Cardiac muscle cell (in vitro differentiated cells and primary cell): Measurements from ENCODE around the gene WNT7B. TPM values are rescaled to one million over a fixed set of nuclear protein-coding genes. Genes with fewer than 3 reads are reported as not detected.

ENCODE experiments used
- DNase-seq, 2 donors: peaks; one replicate each; pipeline versions ENCODE4 v3.0.0 to v3.0.0-alpha.2; 2010 to 2017; ENCODE audit warnings: low read depth in 1 of 2, low spot score in 1 of 2
- H3K27ac ChIP-seq: fragments of 200-600 bp; sonication (generic); 2 replicates; pipeline ENCODE4 v1.5.1; 2016
- H3K27me3 ChIP-seq: fragments of 200-600 bp; sonication (generic); 2 replicates; pipeline ENCODE4 v1.6.0; 2016; ENCODE audit warnings: control low read depth
- H3K36me3 ChIP-seq: fragments of 200-600 bp; sonication (generic); 2 replicates; pipeline ENCODE4 v1.5.1; 2016; ENCODE audit warnings: control low read depth
- H3K4me1 ChIP-seq: fragments of 200-600 bp; sonication (generic); 2 replicates; pipeline ENCODE4 v1.8.1; 2017; ENCODE audit warnings: low read depth, mild to moderate bottlenecking, mixed run types
- H3K4me3 ChIP-seq: fragments of 200-600 bp; sonication (generic); 2 replicates; pipeline ENCODE4 v1.5.1; 2016; ENCODE audit warnings: mild to moderate bottlenecking
- H3K9me3 ChIP-seq: fragments of 200-600 bp; sonication (generic); 2 replicates; pipeline ENCODE4 v1.5.1; 2017; ENCODE audit warnings: low read depth, mild to moderate bottlenecking, control low read depth
- polyA plus RNA-seq: library from polyadenylated mRNA; unstranded; fragments of >200 nt; fragmentation: Nextera tagmentation; extraction: Ambion mirVana; gene quantifications from 2 replicates; pipeline ENCODE4 v1.2.1, GENCODE V29; 2016
- total RNA-seq: library from RNA; depleted of rRNA; stranded (reverse); fragments of >200 nt; gene quantifications from 2 replicates; pipeline ENCODE4 v1.2.3, GENCODE V29; 2016
- TF ChIP-seq, protein P1 (sequence below): IDR thresholded peaks from 2 replicates; pipeline ENCODE4 v1.5.1; 2012; ENCODE audit warnings: low read depth, mild to moderate bottlenecking, low read length

WNT7B gene
- total and polyA plus RNA-seq, 2 experiments from 2014 or later, result not detected

DNA sequence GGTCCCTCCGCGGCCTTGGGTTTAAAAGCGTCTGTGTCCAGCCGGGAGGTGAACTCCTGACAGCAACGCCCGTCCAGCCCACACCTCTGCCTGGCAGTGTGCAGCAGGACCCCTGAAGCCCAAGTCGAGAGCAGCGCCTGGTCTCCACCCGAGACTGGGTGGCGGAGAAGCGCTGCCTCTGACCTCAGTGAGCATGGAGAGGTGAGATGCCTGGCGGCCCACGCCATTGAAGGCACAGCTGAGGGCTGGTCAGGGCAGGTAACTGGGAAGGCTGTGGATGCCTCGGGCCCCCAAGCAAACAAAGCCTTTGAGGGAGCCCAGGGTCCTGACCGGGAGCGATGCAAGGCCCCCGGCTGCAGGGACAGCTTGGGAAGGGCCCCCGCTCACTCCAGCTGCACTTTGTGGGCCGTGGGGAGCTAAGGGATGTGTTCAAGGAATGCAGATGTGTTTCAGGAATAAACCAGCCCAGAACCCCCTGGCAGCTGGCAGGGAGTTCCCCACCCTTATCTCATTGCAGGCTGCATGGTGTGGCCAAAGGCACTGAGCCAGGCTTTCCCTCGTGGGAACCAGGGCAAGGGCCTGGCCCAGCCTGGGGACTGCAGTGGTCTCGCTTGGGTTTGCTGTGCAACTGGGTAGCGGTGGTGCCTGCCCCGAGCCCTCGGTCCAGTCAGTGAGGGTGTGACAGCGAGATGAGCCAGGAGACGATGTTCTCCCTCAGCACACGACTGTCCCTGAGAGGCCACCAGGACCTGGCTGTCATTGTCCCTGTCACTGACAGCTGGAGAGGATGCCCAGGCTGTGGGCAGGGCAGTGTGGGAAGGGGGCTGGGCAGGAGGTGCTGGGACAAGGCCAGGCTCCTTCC, 92.5 kb downstream of the WNT7B start:
- Histone ChIP-seq H3K9me3 (no peaks in the 10 kb centered on the region), H3K27me3 (peaks cover 38% of the 10 kb centered on the region), H3K27ac (no peak overlapping the region), H3K4me3 (no peak overlapping the region), H3K4me1 (peaks cover 3% of the 10 kb centered on the region), H3K36me3 (no peaks in the 10 kb centered on the region)
- TF ChIP-seq, protein P1, sequence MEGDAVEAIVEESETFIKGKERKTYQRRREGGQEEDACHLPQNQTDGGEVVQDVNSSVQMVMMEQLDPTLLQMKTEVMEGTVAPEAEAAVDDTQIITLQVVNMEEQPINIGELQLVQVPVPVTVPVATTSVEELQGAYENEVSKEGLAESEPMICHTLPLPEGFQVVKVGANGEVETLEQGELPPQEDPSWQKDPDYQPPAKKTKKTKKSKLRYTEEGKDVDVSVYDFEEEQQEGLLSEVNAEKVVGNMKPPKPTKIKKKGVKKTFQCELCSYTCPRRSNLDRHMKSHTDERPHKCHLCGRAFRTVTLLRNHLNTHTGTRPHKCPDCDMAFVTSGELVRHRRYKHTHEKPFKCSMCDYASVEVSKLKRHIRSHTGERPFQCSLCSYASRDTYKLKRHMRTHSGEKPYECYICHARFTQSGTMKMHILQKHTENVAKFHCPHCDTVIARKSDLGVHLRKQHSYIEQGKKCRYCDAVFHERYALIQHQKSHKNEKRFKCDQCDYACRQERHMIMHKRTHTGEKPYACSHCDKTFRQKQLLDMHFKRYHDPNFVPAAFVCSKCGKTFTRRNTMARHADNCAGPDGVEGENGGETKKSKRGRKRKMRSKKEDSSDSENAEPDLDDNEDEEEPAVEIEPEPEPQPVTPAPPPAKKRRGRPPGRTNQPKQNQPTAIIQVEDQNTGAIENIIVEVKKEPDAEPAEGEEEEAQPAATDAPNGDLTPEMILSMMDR, result no peak
- peak in 1 of 2 donors; percentile 16 for DNase-seq

DNA sequence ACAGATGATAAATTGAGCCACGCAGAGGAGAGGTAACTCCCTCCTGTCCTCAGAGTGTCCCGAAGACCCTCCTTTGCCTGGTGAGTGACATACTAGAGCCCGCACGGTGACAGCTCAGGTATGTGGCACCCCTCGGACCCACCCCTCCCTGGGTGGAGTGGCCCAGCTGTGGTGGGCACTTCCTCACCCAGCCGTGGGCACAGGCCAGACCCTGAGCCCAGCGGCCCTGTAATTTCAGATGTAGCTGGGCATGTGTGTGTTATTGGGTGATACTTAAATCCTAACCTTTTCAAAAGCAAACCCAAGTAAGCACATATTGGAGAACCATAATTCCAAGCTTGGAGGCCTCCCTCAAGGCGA, 93.2 kb downstream of the WNT7B start:
- Histone ChIP-seq H3K4me1 (peaks cover 3% of the 10 kb centered on the region), H3K9me3 (no peaks in the 10 kb centered on the region), H3K27me3 (peaks cover 43% of the 10 kb centered on the region), H3K27ac (no peak overlapping the region), H3K4me3 (no peak overlapping the region), H3K36me3 (no peaks in the 10 kb centered on the region)
- no peak for DNase-seq
- TF ChIP-seq, protein P1, result no peak

DNA sequence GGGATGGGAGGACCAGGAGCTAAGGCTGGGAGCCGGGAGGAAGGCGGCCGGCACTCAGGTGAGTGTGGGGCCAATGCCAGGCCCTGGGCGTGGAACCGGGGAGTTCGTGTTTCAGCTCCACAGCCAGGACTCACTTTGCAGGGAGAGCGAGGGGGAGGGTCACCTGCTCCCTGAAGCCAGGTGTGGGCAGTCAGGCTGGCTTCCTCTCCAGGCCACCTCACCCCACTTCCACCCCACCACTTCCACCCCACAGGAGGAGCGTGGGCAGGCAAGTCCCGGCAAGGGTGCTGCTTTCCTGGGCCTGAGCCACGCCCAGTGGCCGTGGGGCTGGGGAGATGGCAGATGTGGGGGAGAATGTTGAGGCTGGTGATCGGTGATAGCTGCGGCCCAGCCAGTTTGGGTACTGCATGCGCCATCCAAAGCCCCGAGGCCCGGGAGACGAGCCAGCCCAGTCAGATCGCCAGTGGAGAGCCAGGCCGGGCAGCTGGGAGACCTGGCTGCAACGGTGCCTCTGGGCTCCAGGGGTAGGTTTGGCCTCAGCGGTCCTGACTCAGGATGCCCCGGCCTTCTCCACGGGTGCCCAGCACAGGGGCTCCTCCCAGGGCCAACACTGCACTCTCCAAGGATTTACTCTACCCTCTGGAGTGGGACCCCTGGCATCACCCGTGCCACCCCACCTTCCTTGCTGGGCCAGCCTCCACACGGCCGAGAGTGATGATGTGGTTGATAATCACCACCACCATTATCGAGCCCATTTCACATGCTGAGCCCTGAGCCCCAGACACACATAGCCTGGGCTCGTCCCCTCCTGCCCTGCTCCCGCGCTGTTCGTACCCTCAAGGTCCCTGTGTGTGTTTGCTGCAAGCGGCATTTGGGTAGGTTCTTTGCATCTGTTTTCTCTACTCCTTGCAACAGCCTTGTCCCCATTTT, 93.8 kb downstream of the WNT7B start:
- TF ChIP-seq, protein P1, result no peak
- H3K27ac ChIP-seq, result no peak overlapping the region
- no peaks in the 10 kb centered on the region for H3K9me3 ChIP-seq
- peaks cover 49% of the 10 kb centered on the region for H3K27me3 ChIP-seq
- no peak for DNase-seq
- H3K4me3 ChIP-seq, result no peak overlapping the region
- peaks cover 3% of the 10 kb centered on the region for H3K4me1 ChIP-seq
- no peaks in the 10 kb centered on the region for H3K36me3 ChIP-seq

DNA sequence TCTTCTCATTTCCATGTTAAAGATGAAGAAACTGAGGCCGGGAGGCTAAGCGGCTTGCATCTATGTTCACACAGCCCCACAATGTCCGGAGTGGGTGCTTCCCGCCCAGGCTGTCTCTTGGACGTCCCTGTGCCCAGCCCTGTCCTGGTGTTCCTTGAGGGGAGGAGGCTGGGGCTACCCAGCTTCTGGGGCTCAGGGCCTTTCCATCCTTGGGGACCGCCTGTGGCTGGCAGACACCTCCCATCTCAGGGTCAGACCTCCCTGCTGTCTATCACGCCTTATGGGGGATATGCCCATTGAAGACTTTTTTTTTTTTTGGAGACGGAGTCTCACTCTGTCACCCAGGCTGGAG, 95.5 kb downstream of the WNT7B start:
- no peak overlapping the region for H3K27ac ChIP-seq

More for the DNA sequence above, 95.5 kb downstream of the WNT7B start:
- DNase-seq, result no peak
- peaks cover 3% of the 10 kb centered on the region for H3K4me1 ChIP-seq
- TF ChIP-seq, protein P1, result no peak
- H3K36me3 ChIP-seq, result no peaks in the 10 kb centered on the region
- no peaks in the 10 kb centered on the region for H3K9me3 ChIP-seq
- H3K27me3 ChIP-seq, result peaks cover 66% of the 10 kb centered on the region
- no peak overlapping the region for H3K4me3 ChIP-seq
